K562 (cell line): ENCODE measurements around the gene CLCNKB. TPM values are rescaled to one million over a fixed set of nuclear protein-coding genes. Genes with fewer than 3 reads are reported as not detected.
A peak's percentile ranks its signal among the peaks of the same experiment; 100 is the strongest.

Experiments
- ATAC-seq: fragments of 200-7000 bp; cut with Tn5 transposase; 3 replicates; pipeline ENCODE4 v1.9.1; 2020; ENCODE audit warnings: moderate library complexity
- BruUV-seq: library from RNA; stranded (reverse); fragments of 400-500 nt; replicated peaks from 2 replicates; lab custom pipeline; 2021; lab: Mats Ljungman, UMichigan
- CTCF ChIA-PET: fragments of 300-600 bp; formaldehyde crosslinking; extraction: SDS; loops from one replicate; lab custom pipeline; 2021; ENCODE audit warnings: low intra/inter-chr PET ratio; lab: Yijun Ruan, JAX
- POLR2A ChIA-PET: fragments of 300-600, 350-650 bp; sonication (Branson Sonifier 250); formaldehyde crosslinking; extraction: SDS; loops from one replicate; lab custom pipeline; 2021; ENCODE audit warnings: antibody characterized with exemption, inconsistent platforms; lab: Yijun Ruan, JAX
- DNase-seq, 4 experiments: peaks; one replicate each; pipeline versions ENCODE4 v3.0.0 to v3.0.0-alpha.2; 2011 to 2018; ENCODE audit warnings: low spot score in 3 of 4, mixed read lengths in 3 of 4; ENCODE audit errors: extremely low read depth in 1 of 4
- FAIRE-seq: peaks from 2 replicates; lab custom pipeline; 2011; peaks lifted over from hg19 to GRCh38; lab: Jason Lieb, UNC
- H2AFZ ChIP-seq: 2 replicates; pipeline ENCODE4 v1.6.0; 2011; ENCODE audit warnings: low read depth, low read length, control low read depth, inconsistent platforms
- H3K27ac ChIP-seq: fragments of 200-600 bp; 3 replicates; pipeline ENCODE4 v1.8.0; 2011; ENCODE audit warnings: low read depth, mild to moderate bottlenecking, control low read depth, inconsistent platforms, low read length, moderate library complexity, mixed read lengths; ENCODE audit errors: extremely low read depth
- H3K27me3 ChIP-seq, 2 experiments: fragments of 300-600 bp in 1 of 2; 2 replicates in 1 of 2; 3 replicates in 1 of 2; pipeline versions ENCODE4 v1.6.0 to v1.8.0; 2011; ENCODE audit warnings: inconsistent platforms in 2 of 2, low read length in 2 of 2, mild to moderate bottlenecking in 1 of 2, mixed read lengths in 1 of 2, moderate library complexity in 1 of 2; ENCODE audit not compliant: control insufficient read depth in 2 of 2, insufficient read depth in 2 of 2
- H3K36me3 ChIP-seq: fragments of 300-600 bp; 3 replicates; pipeline ENCODE4 v1.8.0; 2011; ENCODE audit warnings: mild to moderate bottlenecking, low read length, inconsistent platforms; ENCODE audit not compliant: control insufficient read depth, insufficient read depth
- H3K4me1 ChIP-seq, 2 experiments: fragments of 200-600 bp in 1 of 2; replicated peaks in 1 of 2; 2 replicates in 1 of 2; 3 replicates in 1 of 2; pipeline versions ENCODE4 v1.5.1 to v1.8.0; 2011; ENCODE audit warnings: inconsistent platforms in 2 of 2, low read length in 2 of 2, mild to moderate bottlenecking in 1 of 2, mixed read lengths in 1 of 2, moderate library complexity in 1 of 2; ENCODE audit not compliant: control insufficient read depth in 2 of 2, insufficient read depth in 2 of 2
- H3K4me2 ChIP-seq: 2 replicates; pipeline ENCODE4 v1.6.1; 2011; ENCODE audit warnings: low read length, control low read depth, inconsistent platforms, mixed read lengths; ENCODE audit not compliant: insufficient read depth
- H3K4me3 ChIP-seq: fragments of 200-600 bp; sonication (generic), shearing (Covaris generic); 2 replicates; pipeline ENCODE4 v1.5.1; 2016; ENCODE audit warnings: control low read depth, inconsistent platforms
- H3K79me2 ChIP-seq: fragments of 200-600 bp; 3 replicates; pipeline ENCODE4 v1.8.0; 2011; ENCODE audit warnings: low read length, inconsistent platforms; ENCODE audit not compliant: control insufficient read depth, insufficient read depth
- H3K9ac ChIP-seq, 2 experiments: 2 replicates each; pipeline versions ENCODE4 v1.6.0 to v1.6.1; 2011; ENCODE audit warnings: low read depth in 2 of 2, low read length in 2 of 2, control low read depth in 1 of 2, inconsistent platforms in 1 of 2, mild to moderate bottlenecking in 1 of 2, mixed read lengths in 1 of 2; ENCODE audit not compliant: insufficient read depth in 1 of 2
- H3K9me1 ChIP-seq: one replicate; pipeline ENCODE4 v1.6.0; 2011; ENCODE audit warnings: inconsistent platforms, mild to moderate bottlenecking, low read length, moderate library complexity; ENCODE audit not compliant: control insufficient read depth, insufficient read depth
- H3K9me3 ChIP-seq: replicated peaks from 2 replicates; pipeline ENCODE4 v1.5.1; 2011; ENCODE audit warnings: low read depth, low read length, inconsistent platforms; ENCODE audit not compliant: control insufficient read depth, insufficient read depth
- H4K20me1 ChIP-seq: replicated peaks from 2 replicates; pipeline ENCODE4 v1.6.1; 2011; ENCODE audit warnings: low read length, inconsistent platforms, mixed read lengths; ENCODE audit not compliant: control insufficient read depth, insufficient read depth
- BHLHE40 ChIP-seq: IDR thresholded peaks from 2 replicates; pipeline ENCODE4 v1.6.1; 2011; ENCODE audit warnings: low read length, improper control_type of control experiment
- CREB5 ChIP-seq: fragments of 250-450 bp; sonication (Bioruptor Pico); IDR thresholded peaks from 2 replicates; pipeline ENCODE4 v1.5.0; 2020; ENCODE audit warnings: mild to moderate bottlenecking
- ESRRA ChIP-seq: fragments of 450-650 bp; IDR thresholded peaks from 2 replicates; pipeline ENCODE4 v1.6.1; 2014; ENCODE audit warnings: low read depth, mild to moderate bottlenecking, moderate library complexity, borderline replicate concordance
- GATAD2B ChIP-seq: fragments of 450-650 bp; IDR thresholded peaks from 2 replicates; pipeline ENCODE4 v1.6.1; 2017; ENCODE audit warnings: mild to moderate bottlenecking, borderline replicate concordance
- HNRNPL ChIP-seq: fragments of 200-400 bp; formaldehyde crosslinking; IDR thresholded peaks from 2 replicates; pipeline ENCODE4 v1.6.1; 2017; ENCODE audit warnings: low read depth, mild to moderate bottlenecking, low read length
- PHF8 ChIP-seq: fragments of 200-600 bp; sonication (generic); IDR thresholded peaks from 2 replicates; pipeline ENCODE4 v1.6.1; 2012; ENCODE audit warnings: mixed run types, mild to moderate bottlenecking, inconsistent platforms, low read length, moderate library complexity, borderline replicate concordance
- STAT6 ChIP-seq: sonication (generic); formaldehyde crosslinking; IDR thresholded peaks from 2 replicates; pipeline ENCODE4 v1.8.1; 2023; ENCODE audit warnings: mild to moderate bottlenecking, missing genetic modification reagents
- ZFX ChIP-seq: sonication (generic); formaldehyde crosslinking; IDR thresholded peaks from 2 replicates; pipeline ENCODE4 v1.8.0; 2022; ENCODE audit warnings: mild to moderate bottlenecking, missing genetic modification reagents, moderate library complexity
- ZNF263 ChIP-seq: sonication (generic); formaldehyde crosslinking; IDR thresholded peaks from 2 replicates; pipeline ENCODE4 v1.8.0; 2022; ENCODE audit warnings: mild to moderate bottlenecking, missing genetic modification reagents, borderline replicate concordance
- ZNF717 ChIP-seq: fragments of 250-450 bp; sonication (Bioruptor Pico); IDR thresholded peaks from 2 replicates; pipeline ENCODE4 v1.5.0; 2021
- WGBS: fragments of 100-300 bp; shearing (Covaris generic); methylation state at CpG from one replicate; pipeline ENCODE4 v1.1.6; 2016; ENCODE audit warnings: low coverage, mixed read lengths; ENCODE audit not compliant: insufficient coverage; ENCODE audit errors: missing lambda C conversion rate; 5-methylcytosine and 5-hydroxymethylcytosine counted together
- in situ Hi-C: fragments of 300-500 bp; cut with MboI; formaldehyde crosslinking; loops from 4 replicates; pipeline ENCODE4 v1.15.0; 2018; ENCODE audit warnings: inconsistent platforms, mixed read lengths
- intact Hi-C: fragments of 100-400 bp; cut with micrococcal nuclease; formaldehyde crosslinking; loops from 2 replicates; pipeline ENCODE4 v1.14.2; 2022
- polyA plus RNA-seq, 8 experiments: library from polyadenylated mRNA; depleted of rRNA in 4 of 8; stranded (reverse) in 5 of 8; unstranded in 3 of 8; fragments of >200 nt; fragmentation: Nextera tagmentation in 2 of 8; fragmentation: Illumina TruSeq in 1 of 8; extraction: Ambion mirVana in 2 of 8; extraction: Trizol in 1 of 8; gene quantifications; 2 replicates each; pipeline versions ENCODE4 v1.2.1 to v1.2.3, GENCODE V29; 2011 to 2014; ENCODE audit warnings: inconsistent platforms in 1 of 8, missing spikeins in 1 of 8
- total RNA-seq, 7 experiments: library from RNA; depleted of rRNA in 6 of 7; stranded (reverse); fragments of >200 nt in 6 of 7; fragmentation: Illumina TruSeq in 2 of 7; extraction: Trizol in 2 of 7; gene quantifications; 2 replicates each; pipeline versions ENCODE4 v1.2.1 to v1.2.3, GENCODE V29; 2011 to 2021; ENCODE audit warnings: low replicate concordance in 1 of 7
- TF ChIP-seq, protein P1 (sequence below), 2 experiments: fragments of 450-650 bp; conservative IDR thresholded peaks; 2 replicates each; pipeline ENCODE4 v1.6.1; 2017; ENCODE audit warnings: mild to moderate bottlenecking in 2 of 2, moderate library complexity in 2 of 2
- TF ChIP-seq, protein P2 (sequence below): fragments of 200-800 bp; sonication (Bioruptor generic); IDR thresholded peaks from 2 replicates; pipeline ENCODE4 v1.6.1; 2017; ENCODE audit warnings: missing genetic modification characterization, missing compliant biosample characterization

The CLCNKB gene
- total and polyA plus RNA-seq, 9 of the 15 experiments (the other 6 are each of a cell fraction or from before 2014, with no cell fraction given): 0.08 to 1.7 (median 0.64) TPM

DNA sequence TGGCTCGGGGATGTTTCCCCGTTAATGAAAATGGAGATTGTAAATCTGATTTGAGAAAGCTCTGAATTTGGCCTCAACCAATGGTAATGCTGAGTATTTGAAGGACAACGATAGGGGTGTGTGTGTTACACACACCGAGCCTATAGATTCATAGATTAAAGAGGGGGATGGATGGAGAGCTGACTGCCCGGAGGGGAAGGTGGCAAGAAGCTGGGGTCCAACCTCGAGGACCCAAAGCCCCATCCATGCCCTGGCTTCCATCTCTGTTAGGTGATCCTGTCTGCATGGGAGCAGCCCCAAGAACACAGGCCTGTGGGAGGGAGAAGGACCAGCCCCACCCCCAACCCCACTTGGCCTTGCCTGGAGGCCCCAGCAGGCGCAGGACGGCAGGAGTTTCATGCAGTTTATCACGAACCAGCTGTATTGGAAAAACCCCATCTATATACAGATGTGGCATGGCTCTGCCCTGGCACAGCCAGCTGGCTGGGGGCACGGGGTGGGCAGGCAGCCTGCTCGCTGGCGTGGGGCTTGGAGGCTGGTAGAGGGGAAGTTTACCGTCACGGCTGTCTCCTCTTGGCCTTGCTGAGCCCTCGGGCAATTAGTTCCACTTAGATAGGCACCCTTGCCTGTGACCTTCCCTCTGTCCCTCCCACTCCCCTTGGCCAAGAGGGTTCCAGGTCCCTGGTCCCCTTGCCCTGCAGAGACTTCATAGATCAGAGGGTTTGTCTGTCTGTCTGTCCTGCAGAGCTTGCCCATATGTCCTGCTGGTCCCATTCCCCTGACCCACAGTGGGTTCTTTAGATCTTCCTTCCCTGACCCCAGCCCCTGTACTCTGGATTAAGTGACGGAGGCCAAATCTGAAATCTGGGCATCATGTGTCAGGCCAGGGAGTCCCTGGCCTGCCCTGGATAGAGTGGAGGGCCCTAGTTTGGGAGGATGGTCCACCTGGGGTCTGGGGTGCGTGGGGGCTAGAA is 28.8 kb upstream of the CLCNKB start:
- Histone ChIP-seq H3K9me1 (no peaks in the 10 kb centered on the region), H3K9me3 (no peaks in the 10 kb centered on the region), H3K9ac (peak overlapping the region; percentile 66 to 90), H3K4me2 (peak overlapping the region; percentile 76; the same call in 1 of the 2 replicates), H3K79me2 (no peaks in the 10 kb centered on the region), H2AFZ (peak overlapping the region; percentile 88), H3K36me3 (no peaks in the 10 kb centered on the region), H3K27ac (peak overlapping the region; percentile 79), H3K4me1 (peaks cover 37 to 74% of the 10 kb centered on the region in 2 experiments), H4K20me1 (no peaks in the 10 kb centered on the region), H3K27me3 (no peaks in the 10 kb centered on the region), H3K4me3 (no peak overlapping the region)
- CTCF ChIA-PET: no interaction called here
- in situ Hi-C loops: loop anchor here (5.0 to 10.0 kb wide), 2 partner anchors 50 to 178 kb away; no protein-coding TSS in a partner anchor
- no TSS peak for BruUV-seq
- FAIRE-seq (peak; percentile 97), ATAC-seq (peak; percentile 71), DNase-seq (peak; percentile 73 to 89 (median 78))
- WGBS: 24% methylated on average over 17 of the region's 17 CpGs
- intact Hi-C loops: no loop called here
- POLR2A ChIA-PET: interaction anchor here (0.5 to 1.2 kb wide), 7 partner anchors 8 to 1161 kb away, joined by 3 to 6 read pairs (median 3); no protein-coding TSS in a partner anchor
- no peak for TF ChIP-seq CREB5 (CRISPR knock-in tag)
- 0 out of 2 replicates have a peak, but pooled peaks have one; percentile 73 for TF ChIP-seq HNRNPL
- TF ChIP-seq, protein P1, sequence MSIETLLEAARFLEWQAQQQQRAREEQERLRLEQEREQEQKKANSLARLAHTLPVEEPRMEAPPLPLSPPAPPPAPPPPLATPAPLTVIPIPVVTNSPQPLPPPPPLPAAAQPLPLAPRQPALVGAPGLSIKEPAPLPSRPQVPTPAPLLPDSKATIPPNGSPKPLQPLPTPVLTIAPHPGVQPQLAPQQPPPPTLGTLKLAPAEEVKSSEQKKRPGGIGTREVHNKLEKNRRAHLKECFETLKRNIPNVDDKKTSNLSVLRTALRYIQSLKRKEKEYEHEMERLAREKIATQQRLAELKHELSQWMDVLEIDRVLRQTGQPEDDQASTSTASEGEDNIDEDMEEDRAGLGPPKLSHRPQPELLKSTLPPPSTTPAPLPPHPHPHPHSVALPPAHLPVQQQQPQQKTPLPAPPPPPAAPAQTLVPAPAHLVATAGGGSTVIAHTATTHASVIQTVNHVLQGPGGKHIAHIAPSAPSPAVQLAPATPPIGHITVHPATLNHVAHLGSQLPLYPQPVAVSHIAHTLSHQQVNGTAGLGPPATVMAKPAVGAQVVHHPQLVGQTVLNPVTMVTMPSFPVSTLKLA (conservative IDR thresholded peaks at IDR 0.05): peak in 1 of 2 experiments; percentile 94; a peak in 3 of 4 replicates
- TF ChIP-seq PHF8: peak; percentile 34; the same call in 1 of the 2 replicates
- TF ChIP-seq ZFX (CRISPR knock-in tag): peak; percentile 89
- peak; percentile 85; the same call in 1 of the 2 replicates for TF ChIP-seq STAT6 (CRISPR knock-in tag)
- no peak for TF ChIP-seq GATAD2B
- peak; percentile 12; the same call in 1 of the 2 replicates for TF ChIP-seq BHLHE40
- TF ChIP-seq, protein P2, sequence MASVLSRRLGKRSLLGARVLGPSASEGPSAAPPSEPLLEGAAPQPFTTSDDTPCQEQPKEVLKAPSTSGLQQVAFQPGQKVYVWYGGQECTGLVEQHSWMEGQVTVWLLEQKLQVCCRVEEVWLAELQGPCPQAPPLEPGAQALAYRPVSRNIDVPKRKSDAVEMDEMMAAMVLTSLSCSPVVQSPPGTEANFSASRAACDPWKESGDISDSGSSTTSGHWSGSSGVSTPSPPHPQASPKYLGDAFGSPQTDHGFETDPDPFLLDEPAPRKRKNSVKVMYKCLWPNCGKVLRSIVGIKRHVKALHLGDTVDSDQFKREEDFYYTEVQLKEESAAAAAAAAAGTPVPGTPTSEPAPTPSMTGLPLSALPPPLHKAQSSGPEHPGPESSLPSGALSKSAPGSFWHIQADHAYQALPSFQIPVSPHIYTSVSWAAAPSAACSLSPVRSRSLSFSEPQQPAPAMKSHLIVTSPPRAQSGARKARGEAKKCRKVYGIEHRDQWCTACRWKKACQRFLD (CRISPR knock-in tag): 0 out of 2 replicates have a peak, but pooled peaks have one; percentile 14
- TF ChIP-seq ZNF263 (CRISPR knock-in tag): peak; percentile 51; the same call in 1 of the 2 replicates
- TF ChIP-seq ZNF717 (CRISPR knock-in tag): no peak
- TF ChIP-seq ESRRA: peak; percentile 44
